ENCODE results near the gene MFAP3L.
"Not testable (repeated sequence)": the region's sequence is repeated elsewhere in the genome, so short reads cannot be mapped to it uniquely, and the experiment has no call there.

MFAP3L gene

DNA sequence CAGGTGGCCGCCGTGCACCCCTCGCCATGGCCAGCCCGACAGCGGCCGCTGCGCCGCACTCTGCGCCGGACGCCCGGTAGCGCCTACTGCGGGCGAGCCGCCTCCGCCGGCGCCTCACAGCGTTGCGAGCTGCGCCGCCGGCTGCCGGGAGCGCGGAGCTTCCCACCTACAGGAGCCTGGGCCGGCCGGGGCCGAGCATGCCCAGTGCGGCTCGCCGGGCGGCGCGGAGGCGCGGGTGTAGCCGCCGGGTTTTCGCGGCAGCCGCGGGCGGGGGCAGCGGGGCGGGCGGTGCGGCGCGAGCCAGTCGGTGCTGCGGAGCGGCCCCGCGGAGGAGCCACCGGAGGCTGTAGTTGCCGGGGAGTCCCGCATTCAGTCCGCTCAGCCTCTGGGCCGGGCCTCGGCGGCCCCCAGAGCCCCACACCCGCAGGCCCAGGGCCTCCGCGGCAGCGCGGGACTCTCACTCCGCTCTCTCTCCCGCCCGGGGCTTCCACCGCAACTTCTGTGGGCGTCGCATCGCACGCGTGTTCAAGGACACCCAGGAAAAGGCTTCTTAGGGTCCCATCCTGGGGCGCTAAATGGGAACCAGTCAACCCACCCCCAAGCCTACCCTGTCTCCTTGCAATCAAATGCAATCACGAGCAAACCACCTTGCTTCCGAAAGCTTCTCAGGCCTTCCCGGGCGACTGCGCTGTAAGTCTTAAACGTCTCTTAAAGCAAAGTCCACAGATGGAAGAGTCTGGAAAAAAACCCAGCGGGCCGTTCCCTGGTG lies at the start of gene MFAP3L:
Gene MFAP3L (minus strand): TSS at position 143 of the 769 bp plus-strand sequence. CDS start 20,518 bp downstream, outside the sequence.
- peak; percentile 45 for DNase-seq

DNA sequence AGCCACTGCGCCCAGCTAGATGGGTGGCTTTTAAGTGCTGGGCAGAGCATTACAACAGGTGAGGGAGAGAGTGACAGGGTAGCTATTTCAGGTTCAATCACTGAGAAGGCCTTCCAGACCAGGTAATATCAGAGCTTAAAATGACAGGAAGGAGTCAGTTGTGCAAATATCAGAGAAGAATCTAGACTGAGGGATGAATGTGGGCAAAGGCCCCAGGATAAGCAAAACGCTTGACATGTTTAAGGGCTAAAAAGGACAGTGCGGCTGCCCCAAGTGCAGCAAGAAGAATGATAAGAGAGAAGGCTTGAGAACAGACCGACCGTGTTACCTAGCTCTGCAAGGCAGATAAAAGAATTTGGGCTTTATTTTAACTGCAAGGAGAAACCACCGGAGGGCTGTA lies 45.0 kb upstream of the MFAP3L start:
- no peak for DNase-seq

DNA sequence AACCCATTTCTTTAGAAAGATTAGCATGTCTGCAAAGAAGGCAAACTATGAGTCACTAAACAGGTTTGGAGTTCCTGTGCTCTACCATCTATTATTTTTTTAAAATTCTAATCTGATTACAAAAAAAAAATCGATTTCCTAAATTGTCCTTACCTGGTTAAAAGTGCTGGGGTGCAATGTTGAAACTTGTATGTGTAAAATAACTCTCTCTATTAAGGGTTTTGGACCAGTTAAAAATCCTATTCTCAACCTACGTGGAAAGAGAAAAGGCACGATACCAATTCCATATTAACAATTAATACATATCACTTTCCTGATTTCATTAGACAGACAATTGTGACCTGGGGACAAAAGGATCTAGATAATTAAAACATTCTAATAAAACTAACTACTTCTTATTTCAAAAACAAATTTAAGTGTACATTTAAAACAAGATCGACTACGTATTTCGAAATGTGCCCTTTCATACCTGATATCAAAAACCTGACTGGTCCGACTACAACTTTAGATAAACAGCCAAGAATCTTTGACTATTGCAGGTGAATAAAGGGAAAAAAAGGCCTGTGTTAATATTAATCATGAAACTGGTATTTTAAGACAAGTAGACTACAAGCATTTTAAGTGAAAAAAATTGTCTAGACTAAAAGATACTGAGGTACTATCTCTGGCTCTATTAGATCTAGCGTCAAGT lies 42.4 kb upstream of the MFAP3L start:
- no peak for DNase-seq

DNA sequence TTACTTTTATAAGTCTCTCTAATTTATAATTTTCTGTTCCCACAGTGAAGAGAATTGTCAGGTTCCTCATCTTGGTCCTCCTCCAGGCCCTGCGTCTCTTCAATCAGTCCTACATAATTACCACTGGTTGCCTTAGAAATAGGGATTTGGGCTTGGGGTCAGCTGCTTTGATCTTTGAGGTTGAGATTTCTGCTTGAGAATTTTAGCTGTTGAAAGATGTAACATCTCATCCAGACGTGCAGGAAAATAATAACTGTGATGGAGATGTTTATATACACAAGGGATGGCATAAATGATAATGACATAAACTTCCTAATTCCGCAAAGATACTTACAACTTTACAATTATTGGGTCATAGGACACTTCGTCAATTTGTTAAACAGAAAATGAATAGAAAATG lies 33.2 kb upstream of the MFAP3L start:
- no peak for DNase-seq

DNA sequence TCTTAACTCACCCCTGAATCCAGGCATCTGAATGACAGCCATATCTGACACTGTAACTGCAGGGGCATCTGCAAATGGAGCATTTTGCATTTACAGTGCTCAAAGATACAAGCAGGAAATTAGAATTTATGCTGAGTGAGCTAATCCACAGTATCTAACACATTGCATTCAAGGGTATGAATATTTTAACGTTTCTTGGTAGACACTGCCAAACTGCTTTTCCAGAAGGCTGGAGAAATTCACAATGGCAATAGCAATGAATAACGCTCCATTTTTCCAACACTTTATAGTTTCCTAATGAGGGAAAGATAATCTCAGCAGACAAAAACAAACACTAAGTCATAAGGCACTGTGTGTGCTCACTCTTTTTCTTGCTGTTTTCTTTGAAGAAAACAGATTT lies 32.6 kb upstream of the MFAP3L start:
- DNase-seq, result no peak

DNA sequence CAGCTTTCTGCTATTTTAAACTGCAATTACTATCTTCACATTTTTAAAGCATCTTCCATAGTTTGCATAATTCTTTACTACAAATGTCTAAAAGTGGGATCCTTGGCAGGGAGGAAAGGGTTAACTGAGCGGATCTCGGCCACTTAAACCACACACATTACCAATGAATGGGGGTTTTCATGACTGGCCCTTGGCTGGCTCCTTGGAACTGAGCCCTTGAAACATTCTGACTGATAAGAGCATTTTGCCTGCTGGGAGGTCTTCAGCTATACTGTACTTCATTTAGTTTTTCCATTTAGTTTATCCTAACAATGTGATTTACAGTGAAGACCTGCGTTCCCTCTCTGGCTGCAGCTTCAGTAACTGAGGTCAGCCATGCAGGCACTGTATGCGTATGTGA lies 31.7 kb upstream of the MFAP3L start:
- no peak for DNase-seq

DNA sequence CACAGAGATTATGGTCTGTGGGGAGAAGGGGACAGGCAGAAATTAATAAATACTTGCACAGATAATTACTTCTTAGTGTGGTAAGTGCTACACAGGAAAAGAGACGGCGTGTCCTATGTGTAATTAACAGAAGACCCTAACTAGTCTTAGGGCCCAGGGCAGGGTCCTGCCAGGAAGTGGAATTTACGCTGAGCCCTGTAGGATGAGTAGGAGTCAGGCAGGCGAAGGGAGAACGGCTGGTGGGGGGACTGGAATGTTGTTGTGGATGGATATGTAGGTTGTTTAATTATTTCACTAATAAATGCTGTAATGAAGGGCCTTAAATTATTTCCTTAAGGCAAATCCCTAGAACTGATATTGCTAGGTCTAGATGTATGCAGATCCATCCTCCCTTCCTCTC lies 26.7 kb upstream of the MFAP3L start:
- no peak for DNase-seq

DNA sequence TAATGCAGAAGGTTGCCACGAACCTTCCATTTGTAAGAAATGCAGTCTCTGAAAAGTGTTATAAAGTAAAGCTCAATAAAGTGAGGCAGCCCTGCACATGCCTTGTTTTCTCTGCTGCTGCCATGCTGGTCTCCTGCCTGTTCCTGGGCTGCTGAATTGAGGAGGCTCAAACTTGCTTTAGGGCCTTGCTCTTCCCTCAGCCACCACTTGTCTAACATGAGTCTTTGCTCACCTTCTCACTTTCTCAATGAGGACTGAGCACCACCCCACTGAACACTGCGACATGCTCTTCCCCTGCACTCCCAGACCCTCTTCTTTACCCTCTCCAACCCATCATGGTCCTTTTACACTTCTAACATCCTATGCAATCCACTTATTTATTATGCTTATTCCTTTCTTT lies 25.2 kb upstream of the MFAP3L start:
- no peak for DNase-seq

DNA sequence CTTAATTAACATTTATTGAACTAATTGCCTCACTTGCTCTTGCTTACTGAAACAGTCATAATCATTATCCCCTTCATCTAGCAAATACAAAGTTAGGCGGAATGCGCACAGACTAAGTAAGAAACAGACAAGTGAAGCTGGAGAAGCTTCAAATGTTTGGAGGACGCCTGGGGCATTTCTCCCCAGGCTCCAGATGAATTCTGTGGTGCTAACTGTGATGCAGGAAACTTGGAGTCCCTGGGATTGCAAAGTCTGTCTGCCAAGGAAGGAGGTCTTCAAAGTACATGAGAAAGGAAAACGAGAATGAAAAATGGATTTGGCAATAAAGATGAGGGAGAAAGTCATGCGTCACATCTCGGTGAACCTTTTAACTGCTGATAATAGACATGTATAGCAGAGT lies 23.6 kb upstream of the MFAP3L start:
- no peak for DNase-seq

DNA sequence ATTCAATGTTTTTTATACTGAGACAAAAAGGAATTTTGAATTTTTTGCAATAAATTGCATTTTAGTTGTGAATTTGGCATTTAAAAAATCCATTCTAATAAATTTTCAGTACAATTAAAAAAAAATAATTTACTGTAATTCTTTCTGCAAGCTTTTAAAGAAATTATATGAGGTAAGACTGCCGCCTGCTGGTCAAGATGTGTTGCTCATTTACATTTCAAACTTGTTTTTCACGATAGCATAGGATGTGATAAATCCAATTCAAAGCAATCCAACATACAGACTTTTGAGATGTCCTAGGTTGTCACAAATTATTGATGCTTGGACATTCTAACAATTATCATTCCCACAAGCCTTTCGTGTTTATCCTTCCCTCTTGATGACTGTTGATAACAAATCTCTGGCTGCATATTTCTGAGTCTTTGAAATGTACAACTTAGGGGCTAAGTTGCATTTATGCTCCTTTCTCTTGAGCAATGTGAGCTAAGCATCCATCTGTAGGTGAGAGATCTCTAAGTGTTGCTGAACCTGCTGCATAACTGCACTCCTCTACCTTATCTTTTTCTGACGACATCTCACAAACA lies 21.7 kb upstream of the MFAP3L start:
- DNase-seq, result no peak

DNA sequence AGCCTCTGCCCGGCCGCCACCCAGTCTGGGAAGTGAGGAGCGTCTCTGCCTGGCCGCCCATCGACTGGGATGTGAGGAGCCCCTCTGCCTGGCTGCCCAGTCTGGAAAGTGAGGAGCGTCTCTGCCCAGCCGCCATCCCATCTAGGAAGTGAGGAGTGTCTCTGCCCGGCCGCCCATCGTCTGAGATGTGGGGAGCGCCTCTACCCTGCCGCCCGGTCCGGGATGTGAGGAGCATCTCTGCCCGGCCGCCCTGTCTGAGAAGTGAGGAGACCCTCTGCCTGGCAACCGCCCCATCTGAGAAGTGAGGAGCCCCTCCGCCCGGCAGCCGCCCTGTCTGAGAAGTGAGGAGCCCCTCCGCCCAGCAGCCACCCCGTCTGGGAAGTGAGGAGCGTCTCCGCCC lies 20.0 kb upstream of the MFAP3L start:
- DNase-seq, result not testable (repeated sequence)

DNA sequence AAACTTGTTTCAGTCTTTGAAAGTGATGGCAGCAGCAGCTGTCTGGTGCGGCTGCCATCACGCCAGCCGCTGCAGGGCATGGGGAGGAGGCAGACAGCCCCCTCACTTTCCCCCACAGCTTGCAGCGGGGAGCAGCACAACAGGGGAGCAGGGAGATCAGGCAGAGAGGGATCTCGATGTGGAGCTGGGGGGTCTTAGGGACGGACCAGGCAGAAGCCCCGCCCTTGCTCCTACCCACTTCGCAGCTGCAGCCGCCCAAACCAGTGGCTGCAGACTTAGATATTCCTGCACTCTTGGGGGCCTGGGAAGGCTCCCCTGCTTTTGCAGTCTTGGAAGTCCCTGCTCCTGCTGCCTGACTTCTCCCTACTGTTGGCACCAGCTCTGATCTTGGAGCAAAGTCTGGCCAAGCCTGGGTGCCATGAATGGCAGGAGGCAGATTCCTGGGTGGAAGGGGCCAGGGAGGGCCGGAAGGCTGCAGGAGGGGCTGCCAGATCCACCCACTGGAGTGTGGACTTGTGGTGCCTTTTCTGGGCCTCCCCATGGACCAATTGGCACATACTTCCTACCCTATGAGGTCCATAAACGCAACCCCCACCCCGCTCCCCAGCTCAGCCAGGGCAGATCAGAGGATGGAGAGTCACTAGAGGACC lies 14.0 kb upstream of the MFAP3L start:
- DNase-seq, result no peak

DNA sequence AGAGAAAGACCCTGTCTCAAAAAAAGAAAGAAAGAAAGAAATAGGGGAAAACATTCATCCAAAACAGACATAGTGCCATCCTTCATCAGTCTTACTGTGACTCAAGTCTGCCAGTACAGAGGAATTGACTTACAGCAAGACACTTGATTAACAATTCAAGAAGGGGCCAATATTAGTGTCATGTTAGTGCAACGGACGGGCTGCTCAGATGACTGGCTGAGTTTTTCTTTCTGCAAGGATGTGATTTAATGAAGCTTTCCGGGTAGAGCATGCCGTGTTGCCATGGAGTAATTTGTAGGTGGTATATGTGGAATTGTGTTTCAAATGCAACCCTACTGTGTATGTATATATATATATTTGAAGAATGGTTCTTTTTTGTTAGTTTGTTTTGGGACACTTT lies 12.6 kb upstream of the MFAP3L start:
- DNase-seq, result no peak

DNA sequence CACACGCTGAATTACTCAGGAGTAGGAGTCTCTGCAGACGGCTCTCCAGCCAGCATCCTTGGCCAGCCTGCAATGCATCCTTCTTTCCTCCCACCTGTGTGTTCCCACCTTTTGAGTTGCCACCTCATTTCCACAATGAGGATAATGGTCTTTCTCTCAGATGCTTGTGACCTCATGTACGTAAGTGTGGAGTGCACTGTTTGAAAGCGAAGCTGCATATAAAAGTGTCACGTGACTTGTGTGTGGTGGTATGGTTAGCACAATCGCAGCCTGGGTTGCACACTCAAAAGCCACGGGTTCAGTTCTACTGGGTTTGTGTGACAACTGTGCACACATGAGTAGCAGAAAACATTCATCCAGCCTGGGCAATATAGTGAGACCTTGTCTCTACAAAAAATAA lies 12.0 kb upstream of the MFAP3L start:
- DNase-seq, result no peak

DNA sequence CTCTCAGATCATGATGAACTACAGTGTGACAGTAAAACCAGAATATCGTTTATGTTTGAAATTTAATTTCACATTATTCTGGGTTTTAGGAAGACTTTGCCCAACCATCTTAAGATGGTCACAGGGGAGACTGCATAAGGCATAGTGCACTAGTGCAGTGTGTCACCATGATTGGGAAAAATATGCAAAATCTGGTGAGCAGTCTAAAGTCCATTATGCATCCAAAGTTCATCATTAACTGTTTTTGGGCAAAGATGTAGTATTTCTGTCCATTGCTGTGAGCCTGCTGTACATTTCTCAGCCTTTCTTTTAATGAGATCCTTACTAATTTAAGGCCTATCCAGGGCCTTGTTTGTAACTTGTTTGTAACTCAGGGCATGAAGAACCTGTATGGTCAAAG lies 11.3 kb upstream of the MFAP3L start:
- no peak for DNase-seq

DNA sequence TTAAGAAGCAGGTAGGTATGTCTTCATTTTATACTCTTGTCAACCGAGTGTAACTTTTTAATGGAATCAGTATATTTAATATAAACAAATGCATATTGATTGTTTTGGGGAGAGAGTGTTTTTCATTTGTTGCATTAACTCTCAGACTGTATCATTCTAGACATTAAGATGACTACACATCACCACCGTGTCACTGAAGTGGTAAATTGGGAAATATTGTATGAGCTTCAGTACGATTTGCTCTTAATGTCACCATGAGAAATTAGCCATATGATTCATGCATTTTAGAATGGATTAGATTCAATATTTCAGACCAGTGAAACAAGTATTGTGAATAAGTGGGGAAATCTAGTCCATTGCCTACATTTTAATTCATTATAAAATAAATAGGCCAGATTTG lies 9.7 kb upstream of the MFAP3L start:
- no peak for DNase-seq

DNA sequence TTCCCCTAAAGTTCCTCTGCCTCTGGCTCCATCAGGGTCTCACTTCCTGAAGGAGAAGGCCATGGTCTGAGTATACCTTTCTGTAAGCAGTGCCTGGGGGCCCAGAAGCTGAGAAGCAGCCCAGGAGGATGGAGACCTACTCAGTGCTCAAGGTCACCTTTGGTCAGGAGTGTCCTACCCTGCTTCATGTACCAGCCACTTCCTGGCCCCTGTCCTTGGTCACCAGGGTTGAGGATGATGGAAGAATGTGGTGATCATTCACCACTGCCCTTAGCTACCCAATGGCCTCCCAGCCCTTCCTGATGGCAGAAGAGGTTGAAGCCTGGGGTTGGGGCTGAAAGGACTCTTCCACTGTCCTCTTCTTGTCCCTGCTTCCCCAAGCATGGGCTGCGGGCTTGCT lies 9.0 kb upstream of the MFAP3L start:
- DNase-seq, result no peak

DNA sequence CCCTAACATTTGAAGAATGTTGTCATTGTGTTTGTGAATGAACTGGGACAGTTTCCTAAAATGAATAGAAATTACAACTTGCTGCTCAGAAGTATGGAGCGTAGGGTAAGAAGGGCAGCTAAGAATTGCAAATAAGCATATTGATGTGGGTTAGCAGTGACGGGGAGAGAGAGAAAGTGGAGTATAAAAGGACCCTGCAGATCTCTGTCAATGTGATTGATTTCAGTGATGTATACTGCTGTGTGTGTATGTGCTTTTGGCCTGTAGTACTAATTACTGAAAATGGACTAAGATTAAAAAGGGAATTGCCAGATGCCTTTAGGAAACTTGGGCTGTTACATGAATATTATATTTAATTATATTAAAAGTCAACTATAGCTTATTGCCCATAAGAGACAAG lies 7.8 kb upstream of the MFAP3L start:
- no peak for DNase-seq

DNA sequence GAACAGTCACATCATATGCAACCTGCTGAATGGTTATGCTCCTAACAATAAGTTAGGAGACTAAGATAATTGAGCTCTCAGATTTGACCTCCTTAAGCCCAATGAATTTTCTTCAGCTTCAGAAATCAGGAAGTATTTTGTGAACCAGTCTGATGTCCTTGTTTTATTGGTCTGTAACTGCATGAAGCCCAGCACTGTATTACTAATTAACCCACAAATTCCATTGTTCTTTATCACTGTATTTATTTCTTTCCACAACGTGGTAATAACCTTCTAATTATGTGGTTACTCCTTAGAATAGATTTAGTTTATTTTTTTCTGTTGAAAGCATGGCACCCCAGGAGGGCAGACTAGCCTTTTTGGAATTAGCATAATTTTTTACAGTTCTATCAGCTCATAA lies 3.9 kb upstream of the MFAP3L start:
- no peak for DNase-seq

DNA sequence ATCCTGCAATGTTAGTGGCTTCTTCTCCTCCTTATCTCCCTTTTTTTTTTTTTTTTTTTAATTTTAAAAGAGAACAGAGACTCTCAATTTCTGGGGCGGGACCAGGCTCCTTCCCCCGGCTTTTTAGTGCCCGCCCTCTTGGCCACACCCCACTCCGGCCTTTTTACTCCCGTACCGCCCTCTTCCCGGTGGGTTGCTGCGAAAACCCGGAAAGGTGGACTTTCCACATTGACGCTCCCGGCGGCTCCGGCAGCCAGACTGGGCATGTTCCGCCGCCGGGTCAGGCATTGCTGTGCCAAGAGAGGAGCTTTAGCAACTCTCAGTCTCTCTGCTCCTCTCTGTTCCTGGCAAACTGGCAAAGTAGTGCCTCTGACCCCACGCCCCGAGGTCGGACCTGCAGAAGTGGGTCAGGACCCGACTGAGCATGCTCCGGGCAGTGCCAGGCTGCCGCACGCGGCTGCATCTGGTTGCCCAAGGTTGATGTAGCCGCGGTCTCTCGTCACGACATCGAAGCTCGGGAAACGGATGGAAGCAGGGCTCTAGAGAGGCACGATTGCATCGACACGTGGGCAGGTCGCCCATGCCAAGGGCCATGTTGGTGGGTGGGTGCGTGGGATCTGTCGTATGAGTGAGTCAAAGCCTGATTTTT lies 1.1 kb upstream of the MFAP3L start:
- DNase-seq, result peak; percentile 57

DNA sequence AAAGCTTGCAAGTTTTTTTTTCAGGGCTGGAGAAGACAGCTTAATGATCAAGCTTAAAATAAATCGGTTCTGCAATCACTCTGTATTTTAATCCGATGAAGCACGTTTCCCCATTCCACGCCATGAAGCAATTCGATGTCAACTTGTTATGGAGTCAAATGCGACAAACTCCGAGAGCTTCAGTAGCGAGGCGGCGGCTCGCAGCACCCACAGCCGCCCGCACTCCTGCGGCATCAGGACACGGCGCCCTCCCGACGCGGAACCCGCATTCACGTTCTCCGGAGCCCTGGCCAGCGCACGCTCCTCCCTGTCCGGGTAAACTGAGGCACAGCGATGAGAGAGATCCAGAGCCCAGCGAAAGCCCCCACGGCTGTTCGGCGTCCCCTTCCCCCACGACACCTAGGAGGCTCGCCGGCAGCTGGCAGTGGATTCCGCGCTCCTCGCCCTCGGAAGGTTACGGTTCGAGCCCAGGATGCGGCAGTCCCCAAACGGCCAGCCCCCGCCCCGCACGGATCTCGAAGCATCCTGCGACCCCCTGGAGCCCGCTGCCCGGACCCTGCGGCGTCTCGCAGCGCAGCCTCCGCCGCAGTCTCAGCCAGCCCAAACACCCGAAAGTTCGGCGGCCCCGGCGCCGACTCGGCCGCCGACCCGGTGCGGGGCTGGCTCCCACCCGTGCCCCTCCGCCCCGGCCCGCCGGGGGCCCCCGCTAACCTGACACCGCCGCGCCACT lies 507 bp downstream of the MFAP3L start:
- no peak for DNase-seq

DNA sequence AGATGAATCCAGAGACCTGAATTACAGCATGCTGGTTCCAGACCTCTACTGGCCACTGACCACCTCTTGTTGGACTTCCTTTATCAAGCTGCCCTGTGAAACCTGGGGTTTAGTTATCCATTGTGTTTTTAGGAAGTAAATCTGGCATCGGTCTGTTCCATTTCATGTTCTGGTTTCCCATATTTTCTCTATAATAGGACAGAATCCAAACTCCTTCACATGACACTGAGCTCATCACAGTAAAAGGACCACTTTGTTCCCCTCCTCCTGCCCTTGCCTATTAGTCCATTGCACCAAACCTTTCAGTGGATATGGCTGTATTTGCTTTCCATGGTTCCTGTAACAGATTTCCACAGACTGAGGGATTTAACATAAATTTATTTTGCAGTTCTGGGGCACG lies 4.0 kb downstream of the MFAP3L start:
- DNase-seq, result no peak

DNA sequence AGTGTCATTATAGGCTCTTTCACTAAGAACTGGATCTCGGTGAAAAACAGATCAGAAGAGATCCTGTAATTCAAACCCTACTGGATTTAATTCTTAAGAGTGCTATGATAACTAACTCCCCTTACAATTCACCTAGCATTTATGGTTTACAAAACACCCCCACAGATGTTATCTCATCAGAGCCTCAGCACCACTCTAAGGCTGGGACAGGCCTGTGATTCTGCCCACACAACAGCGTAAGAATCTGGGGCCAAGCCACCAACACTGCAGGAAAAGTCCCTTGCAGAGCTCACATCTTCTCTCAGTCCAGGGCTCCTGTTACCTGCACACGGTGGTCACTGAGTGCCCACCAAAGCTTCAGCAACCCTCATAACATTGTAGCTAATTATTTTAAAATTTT lies 8.9 kb downstream of the MFAP3L start:
- DNase-seq, result no peak
